GM13976 (cell line): ENCODE data around the gene NT5C2.

Experiments
- DNase-seq: peaks from one replicate; pipeline ENCODE4 v3.0.0; 2012; ENCODE audit warnings: low spot score
- CTCF ChIP-seq: IDR thresholded peaks from 2 replicates; pipeline ENCODE4 v1.5.1; 2012; ENCODE audit warnings: borderline replicate concordance, mild to moderate bottlenecking; ENCODE audit not compliant: insufficient read depth; ENCODE audit errors: extremely low read depth, missing control alignments, control extremely low read depth
- in situ Hi-C: fragments of 300-500 bp; cut with MboI; formaldehyde crosslinking; loops from one replicate; pipeline ENCODE4 v1.12.0; 2022; ENCODE audit warnings: low sequenced_read_pairs, mixed read lengths, inconsistent platforms; ENCODE audit not compliant: unreplicated experiment

NT5C2 gene

GRCh38 chr10:103064956-103065355, 128.1 kb downstream of the NT5C2 start:
- in situ Hi-C loops = no loop called here
- no peak for DNase-seq
- TF ChIP-seq CTCF = no peak

DNA sequence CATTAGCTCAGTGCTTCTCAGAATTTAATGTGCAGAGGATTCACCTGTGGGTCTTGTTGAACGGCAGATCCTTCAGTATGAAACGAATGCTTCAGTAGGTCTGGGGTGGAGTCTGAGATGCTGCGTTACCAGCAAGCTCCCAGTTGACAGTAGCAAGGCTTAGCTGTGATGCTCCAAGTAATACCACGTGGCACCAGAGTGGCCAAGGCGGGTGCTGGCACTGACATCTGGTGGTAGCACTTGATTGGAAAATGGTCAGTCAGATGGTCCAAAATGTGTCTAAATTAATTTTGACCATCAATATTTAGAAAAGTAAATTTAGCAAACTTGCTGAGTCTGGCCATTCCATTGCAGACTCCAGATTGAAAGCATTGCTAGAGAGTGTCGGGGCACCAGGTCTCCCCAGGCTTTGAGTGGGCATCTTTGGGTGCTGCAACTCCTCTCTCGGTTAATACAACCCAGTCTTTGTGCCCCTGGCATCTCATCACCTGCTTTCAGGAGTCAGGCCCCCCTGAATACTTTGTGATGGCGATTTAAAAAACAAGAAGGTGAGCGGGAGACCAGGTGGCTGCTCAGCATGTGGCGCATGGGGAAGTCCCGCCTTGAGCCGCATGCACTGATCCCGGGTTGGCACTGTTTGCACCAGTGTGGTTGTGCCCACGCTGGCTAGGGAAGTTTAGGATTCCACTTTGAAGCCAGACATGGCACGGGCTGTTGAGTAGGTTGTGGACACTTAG, 130.1 kb downstream of the NT5C2 start:
- in situ Hi-C loops = no loop called here
- no peak for TF ChIP-seq CTCF
- no peak for DNase-seq

DNA sequence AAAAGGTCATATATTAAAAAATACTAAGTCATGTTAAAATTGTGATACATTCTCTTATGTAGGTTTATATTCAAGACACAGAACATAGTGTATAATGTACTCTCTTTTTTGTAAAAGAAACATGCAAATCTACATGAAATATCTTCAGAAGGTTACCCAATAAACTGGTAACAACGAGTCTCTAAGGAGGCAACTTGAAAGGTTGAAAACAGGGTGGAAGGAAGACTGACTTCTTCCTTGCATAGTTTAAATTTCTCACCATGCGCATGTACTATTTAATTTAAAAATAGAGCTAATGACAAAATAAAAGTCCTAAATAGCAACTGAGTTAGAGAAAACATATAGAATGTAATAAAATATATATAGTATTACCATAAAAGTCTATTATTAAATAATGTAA, 132.5 kb downstream of the NT5C2 start:
- no peak for TF ChIP-seq CTCF
- in situ Hi-C loops = no loop called here
- DNase-seq = no peak

DNA sequence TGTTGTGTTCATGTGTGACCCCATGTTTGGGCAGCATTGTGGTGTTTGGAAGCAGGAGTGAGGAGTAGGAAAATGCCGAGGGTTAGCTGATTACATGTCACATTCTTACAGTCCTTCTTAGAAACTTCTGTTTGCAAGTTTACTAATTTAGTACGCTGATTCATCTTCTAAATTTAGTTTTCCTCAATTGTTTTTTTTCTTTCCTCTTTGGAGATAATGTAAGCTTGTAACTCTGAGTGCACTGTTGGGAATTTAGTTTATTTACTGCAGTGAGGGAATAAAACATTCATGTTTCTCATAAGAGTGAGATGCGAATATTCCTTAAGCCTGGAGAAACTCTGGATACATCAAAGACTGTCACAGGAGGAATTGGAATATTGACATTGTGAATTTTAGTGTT, 135.0 kb downstream of the NT5C2 start:
- TF ChIP-seq CTCF = no peak
- DNase-seq = no peak
- in situ Hi-C loops = no loop called here

GRCh38 chr10:103055105-103055504, 138.0 kb downstream of the NT5C2 start:
- in situ Hi-C loops = no loop called here
- no peak for TF ChIP-seq CTCF

GRCh38 chr10:103054621-103055020, 138.5 kb downstream of the NT5C2 start:
- in situ Hi-C loops = no loop called here
- DNase-seq = no peak
- no peak for TF ChIP-seq CTCF

More at GRCh38 chr10:103055105-103055504, 138.0 kb downstream of the NT5C2 start:
- DNase-seq = no peak
